SJCRH30 (cell line): ENCODE data around the gene CTNNA3. TPM values are rescaled to one million over a fixed set of nuclear protein-coding genes. Genes with fewer than 3 reads are reported as not detected.

Experiments used
- DNase-seq, 2 experiments: peaks; one replicate each; pipeline ENCODE4 v3.0.0-alpha.2; 2015 to 2020
- H3K27ac ChIP-seq: fragments of 250-450 bp; sonication (Bioruptor Pico); 2 replicates; pipeline ENCODE4 v1.5.1; 2020; ENCODE audit warnings: mild to moderate bottlenecking, moderate library complexity
- H3K27me3 ChIP-seq: fragments of 250-450 bp; sonication (Bioruptor Pico); 2 replicates; pipeline ENCODE4 v1.5.1; 2020; ENCODE audit warnings: mild to moderate bottlenecking, moderate library complexity
- H3K36me3 ChIP-seq: fragments of 250-450 bp; sonication (Bioruptor Pico); 2 replicates; pipeline ENCODE4 v1.5.1; 2020; ENCODE audit warnings: mild to moderate bottlenecking, moderate library complexity
- H3K4me1 ChIP-seq: fragments of 250-450 bp; sonication (Bioruptor Pico); 2 replicates; pipeline ENCODE4 v1.5.1; 2020; ENCODE audit warnings: mild to moderate bottlenecking, moderate library complexity
- H3K4me3 ChIP-seq: fragments of 250-450 bp; sonication (Bioruptor Pico); 2 replicates; pipeline ENCODE4 v1.5.1; 2020; ENCODE audit warnings: mild to moderate bottlenecking, moderate library complexity
- H3K9me3 ChIP-seq: fragments of 250-450 bp; sonication (Bioruptor Pico); replicated peaks from 2 replicates; pipeline ENCODE4 v1.5.1; 2020; ENCODE audit warnings: mild to moderate bottlenecking, moderate library complexity
- total RNA-seq: library from RNA; depleted of rRNA; stranded (reverse); fragments of >200 nt; shearing (Covaris generic); gene quantifications from 2 replicates; pipeline ENCODE4 v1.2.3, GENCODE V29; 2014

Gene CTNNA3
- total RNA-seq, 1 experiment from 2014 or later = 2.7 TPM

DNA sequence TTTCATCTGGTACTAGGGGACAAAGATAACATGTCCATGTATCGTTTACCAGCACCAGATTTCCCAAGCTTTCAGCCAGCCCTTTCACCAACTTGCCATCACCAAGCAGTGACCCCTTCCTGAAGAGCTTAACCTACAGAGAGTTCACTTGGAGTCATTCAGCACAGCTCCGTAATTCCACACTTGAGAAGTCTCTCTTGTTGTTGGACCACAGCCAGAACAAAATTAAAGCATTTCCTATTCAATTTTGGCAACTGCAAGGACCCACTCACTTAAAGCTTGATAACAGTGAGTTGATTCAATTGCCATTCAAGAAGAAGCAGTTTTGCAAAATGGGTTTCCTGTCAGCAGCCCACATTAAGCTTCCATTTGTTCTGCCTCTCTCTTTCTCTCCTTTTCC is 858.7 kb downstream of the CTNNA3 start:
- Histone ChIP-seq H3K9me3 (no peaks in the 10 kb centered on the region), H3K27me3 (no peaks in the 10 kb centered on the region), H3K36me3 (no peaks in the 10 kb centered on the region), H3K4me3 (no peak overlapping the region), H3K4me1 (peaks cover 4% of the 10 kb centered on the region; the same call in 1 of the 2 replicates), H3K27ac (no peak overlapping the region)
- DNase-seq = peak in 1 of 2 experiments; percentile 28

DNA sequence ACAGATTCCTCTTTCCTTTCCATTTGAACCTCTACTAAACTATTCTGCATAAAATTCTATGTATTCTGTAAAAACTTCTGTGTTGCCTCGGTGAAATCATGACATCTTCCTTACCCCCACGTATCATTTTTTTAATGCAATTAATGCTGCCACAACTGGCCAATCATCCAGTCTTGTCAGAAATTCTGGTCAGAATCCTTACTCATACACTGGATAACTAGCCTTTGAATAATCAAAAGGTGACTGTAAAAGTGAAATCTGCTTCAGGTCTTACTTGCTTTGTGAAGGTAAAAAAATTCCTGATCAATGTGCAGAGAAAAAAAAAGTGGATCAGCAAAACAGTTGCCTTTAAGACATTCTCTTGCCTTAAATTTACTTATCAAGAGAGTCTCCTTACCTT is 859.2 kb downstream of the CTNNA3 start:
- Histone ChIP-seq H3K27ac (no peak overlapping the region), H3K9me3 (no peaks in the 10 kb centered on the region), H3K36me3 (no peaks in the 10 kb centered on the region), H3K4me3 (no peak overlapping the region), H3K4me1 (peaks cover 4% of the 10 kb centered on the region; the same call in 1 of the 2 replicates), H3K27me3 (no peaks in the 10 kb centered on the region)
- no peak for DNase-seq

DNA sequence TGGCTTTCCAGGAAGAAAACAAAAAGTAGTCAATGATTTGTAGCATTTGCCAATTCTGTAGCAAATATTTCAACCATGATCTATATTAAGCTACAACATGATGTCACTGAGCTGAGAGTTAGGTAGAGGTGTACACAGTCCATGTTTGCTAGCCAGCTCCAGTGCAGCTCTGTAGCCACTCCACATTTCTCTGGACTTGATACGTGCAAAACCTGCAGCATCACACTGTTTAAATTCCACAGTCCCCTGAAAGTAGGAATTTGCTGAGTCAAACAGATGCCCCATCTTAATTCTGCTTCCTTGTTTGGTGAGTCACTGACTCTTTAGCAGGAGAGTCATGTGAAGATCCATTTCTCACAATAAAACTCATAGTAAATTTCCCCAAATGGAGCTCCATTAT is 859.9 kb downstream of the CTNNA3 start:
- H3K36me3 ChIP-seq = no peaks in the 10 kb centered on the region
- DNase-seq = no peak
- peaks cover 4% of the 10 kb centered on the region; the same call in 1 of the 2 replicates for H3K4me1 ChIP-seq
- no peak overlapping the region for H3K4me3 ChIP-seq
- H3K9me3 ChIP-seq = no peaks in the 10 kb centered on the region
- no peaks in the 10 kb centered on the region for H3K27me3 ChIP-seq
- no peak overlapping the region for H3K27ac ChIP-seq

- peaks cover 4% of the 10 kb centered on the region; the same call in 1 of the 2 replicates for H3K4me1 ChIP-seq
- H3K4me3 ChIP-seq = no peak overlapping the region
- H3K27me3 ChIP-seq = no peaks in the 10 kb centered on the region
- no peaks in the 10 kb centered on the region for H3K36me3 ChIP-seq
- DNase-seq = no peak
- H3K27ac ChIP-seq = no peak overlapping the region
- H3K9me3 ChIP-seq = no peaks in the 10 kb centered on the region
Measured at GRCh38 chr10:66835400-66835799, 860.6 kb downstream of the CTNNA3 start.

DNA sequence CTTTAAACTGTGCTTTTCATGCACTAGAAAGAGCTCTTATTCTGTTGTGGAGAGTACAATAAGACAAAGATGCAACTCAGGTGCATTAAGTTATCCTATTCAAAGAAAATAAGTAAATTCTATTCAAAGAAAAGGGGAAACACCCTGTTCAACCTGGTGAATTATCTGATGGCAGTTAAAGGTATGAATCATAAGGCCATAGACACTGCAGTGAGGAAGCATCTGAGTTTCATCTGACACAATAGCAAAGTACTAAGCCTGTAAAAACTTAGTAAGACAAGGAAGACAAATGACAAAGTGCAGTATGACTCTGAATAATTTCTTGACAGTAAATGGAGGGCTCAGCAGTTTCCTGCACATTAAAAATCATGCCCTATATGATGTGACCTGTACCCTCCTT is 861.2 kb downstream of the CTNNA3 start:
- Histone ChIP-seq H3K4me3 (no peak overlapping the region), H3K36me3 (no peaks in the 10 kb centered on the region), H3K4me1 (peaks cover 4% of the 10 kb centered on the region; the same call in 1 of the 2 replicates), H3K27ac (no peak overlapping the region), H3K27me3 (no peaks in the 10 kb centered on the region), H3K9me3 (no peaks in the 10 kb centered on the region)
- no peak for DNase-seq

DNA sequence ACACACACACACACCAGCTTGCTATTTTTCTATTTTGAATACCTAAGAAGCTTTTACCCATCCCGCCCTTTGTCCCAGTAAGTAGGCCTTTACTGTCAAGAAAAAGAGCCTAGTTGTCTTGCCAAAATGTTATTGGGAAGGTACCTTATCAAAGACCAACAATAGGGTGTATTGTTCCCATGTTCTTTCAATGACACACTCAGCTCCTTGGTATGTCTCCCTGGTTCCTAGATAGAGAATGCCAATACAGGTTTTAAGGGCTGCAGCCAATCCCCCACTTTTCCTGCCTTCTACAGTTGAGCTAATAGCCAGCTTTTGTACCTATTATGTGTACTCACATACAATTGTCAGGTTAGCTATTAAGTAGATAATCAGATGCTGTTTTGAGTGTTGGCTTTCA is 862.1 kb downstream of the CTNNA3 start:
- Histone ChIP-seq H3K4me3 (no peak overlapping the region), H3K27me3 (no peaks in the 10 kb centered on the region), H3K27ac (no peak overlapping the region), H3K9me3 (no peaks in the 10 kb centered on the region), H3K4me1 (peaks cover 4% of the 10 kb centered on the region; the same call in 1 of the 2 replicates), H3K36me3 (no peaks in the 10 kb centered on the region)
- DNase-seq = no peak

GRCh38 chr10:66832781-66833422 is 863.1 kb downstream of the CTNNA3 start:
- no peak for DNase-seq
- no peaks in the 10 kb centered on the region for H3K27me3 ChIP-seq
- H3K27ac ChIP-seq = no peak overlapping the region
- H3K4me1 ChIP-seq = peaks cover 4% of the 10 kb centered on the region; the same call in 1 of the 2 replicates
- H3K36me3 ChIP-seq = no peaks in the 10 kb centered on the region
- no peak overlapping the region for H3K4me3 ChIP-seq
- no peaks in the 10 kb centered on the region for H3K9me3 ChIP-seq

GRCh38 chr10:66828957-66829356 is 867.0 kb downstream of the CTNNA3 start:
- Histone ChIP-seq H3K4me1 (peaks cover 11% of the 10 kb centered on the region), H3K27ac (no peak overlapping the region), H3K4me3 (no peak overlapping the region), H3K9me3 (no peaks in the 10 kb centered on the region), H3K27me3 (no peaks in the 10 kb centered on the region), H3K36me3 (no peaks in the 10 kb centered on the region)
- no peak for DNase-seq

- Histone ChIP-seq H3K9me3 (no peaks in the 10 kb centered on the region), H3K27me3 (no peaks in the 10 kb centered on the region), H3K36me3 (no peaks in the 10 kb centered on the region), H3K4me1 (peaks cover 11% of the 10 kb centered on the region), H3K4me3 (no peak overlapping the region), H3K27ac (peak overlapping the region; percentile 9)
- peak in 1 of 2 experiments; percentile 33 for DNase-seq
Measured at GRCh38 chr10:66827353-66827752, 868.6 kb downstream of the CTNNA3 start.

DNA sequence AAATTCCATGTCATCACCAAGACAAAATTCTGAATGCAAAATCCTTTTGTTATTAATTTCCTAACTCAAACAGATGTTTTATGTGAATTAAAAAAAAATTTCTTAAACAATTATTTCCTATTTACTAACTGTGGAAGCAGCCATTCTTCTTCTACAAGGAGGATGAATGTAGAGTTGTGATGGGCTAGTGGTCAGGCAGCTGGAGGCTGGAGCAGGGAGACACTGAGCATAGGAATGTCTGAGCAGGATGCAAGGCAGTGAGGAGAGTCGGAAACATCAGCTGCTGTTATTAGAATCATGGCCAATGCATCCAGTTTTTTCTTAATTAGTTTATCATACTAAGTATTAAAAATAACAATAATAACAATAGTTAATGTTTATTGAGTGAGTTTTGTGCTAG is 872.7 kb downstream of the CTNNA3 start:
- Histone ChIP-seq H3K9me3 (no peaks in the 10 kb centered on the region), H3K27ac (no peak overlapping the region; the same call in 1 of the 2 replicates), H3K36me3 (no peaks in the 10 kb centered on the region), H3K4me3 (no peak overlapping the region), H3K27me3 (no peaks in the 10 kb centered on the region), H3K4me1 (peaks cover 11% of the 10 kb centered on the region)
- peak in 1 of 2 experiments; percentile 37 for DNase-seq

- H3K27me3 ChIP-seq = no peaks in the 10 kb centered on the region
- no peak overlapping the region; the same call in 1 of the 2 replicates for H3K27ac ChIP-seq
- H3K4me1 ChIP-seq = peaks cover 10% of the 10 kb centered on the region
- H3K36me3 ChIP-seq = no peaks in the 10 kb centered on the region
- H3K4me3 ChIP-seq = no peak overlapping the region
- no peaks in the 10 kb centered on the region for H3K9me3 ChIP-seq
- peak; percentile 23 to 71 for DNase-seq
Measured at GRCh38 chr10:66822801-66823200, 873.2 kb downstream of the CTNNA3 start.

- H3K9me3 ChIP-seq = no peaks in the 10 kb centered on the region
- H3K4me1 ChIP-seq = no peaks in the 10 kb centered on the region
- H3K27ac ChIP-seq = no peak overlapping the region
- no peaks in the 10 kb centered on the region for H3K27me3 ChIP-seq
- DNase-seq = no peak
- H3K4me3 ChIP-seq = no peak overlapping the region
- H3K36me3 ChIP-seq = no peaks in the 10 kb centered on the region
Measured at GRCh38 chr10:66819691-66820090, 876.3 kb downstream of the CTNNA3 start.

- Histone ChIP-seq H3K36me3 (no peaks in the 10 kb centered on the region), H3K27me3 (no peaks in the 10 kb centered on the region), H3K9me3 (no peaks in the 10 kb centered on the region), H3K27ac (no peak overlapping the region), H3K4me3 (no peak overlapping the region), H3K4me1 (peaks cover 5% of the 10 kb centered on the region; the same call in 1 of the 2 replicates)
- DNase-seq = no peak
Measured at GRCh38 chr10:66813122-66813521, 882.9 kb downstream of the CTNNA3 start.

GRCh38 chr10:66811211-66811610 is 884.8 kb downstream of the CTNNA3 start:
- Histone ChIP-seq H3K9me3 (no peaks in the 10 kb centered on the region), H3K4me1 (peaks cover 5% of the 10 kb centered on the region; the same call in 1 of the 2 replicates), H3K4me3 (no peak overlapping the region), H3K27me3 (no peaks in the 10 kb centered on the region), H3K27ac (no peak overlapping the region), H3K36me3 (no peaks in the 10 kb centered on the region)
- DNase-seq = no peak

GRCh38 chr10:66809402-66809801 is 886.6 kb downstream of the CTNNA3 start:
- Histone ChIP-seq H3K27me3 (no peaks in the 10 kb centered on the region), H3K4me3 (no peak overlapping the region)

DNA sequence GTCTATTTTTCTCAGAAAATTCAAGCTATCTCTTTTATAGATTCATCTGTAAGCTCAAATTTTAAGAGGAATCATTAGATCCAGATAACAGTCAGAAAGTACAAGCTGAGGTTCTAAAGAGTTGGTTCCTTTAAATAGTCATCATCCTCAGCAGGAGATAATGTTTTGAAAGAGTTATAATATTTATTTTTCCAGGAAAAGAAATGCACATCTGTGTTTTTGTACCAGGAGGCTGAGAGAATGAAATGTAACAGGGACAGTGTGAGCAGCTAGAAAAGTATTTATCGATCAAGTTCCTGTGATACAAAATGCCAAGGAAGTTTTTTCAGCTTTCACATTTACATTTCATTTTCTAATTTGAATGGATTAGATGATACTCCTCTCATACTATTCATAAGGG is 890.4 kb downstream of the CTNNA3 start:
- Histone ChIP-seq H3K36me3 (no peaks in the 10 kb centered on the region), H3K4me3 (no peak overlapping the region), H3K27ac (no peak overlapping the region), H3K9me3 (no peaks in the 10 kb centered on the region), H3K4me1 (no peaks in the 10 kb centered on the region), H3K27me3 (no peaks in the 10 kb centered on the region)
- no peak for DNase-seq

More at GRCh38 chr10:66809402-66809801, 886.6 kb downstream of the CTNNA3 start:
- Histone ChIP-seq H3K4me1 (peaks cover 5% of the 10 kb centered on the region; the same call in 1 of the 2 replicates), H3K36me3 (no peaks in the 10 kb centered on the region), H3K27ac (no peak overlapping the region), H3K9me3 (no peaks in the 10 kb centered on the region)
- no peak for DNase-seq
